HG02642 (cell line): ENCODE measurements around the gene ABL1.

Source experiments
- ATAC-seq: cut with Tn5 transposase; IDR thresholded peaks from one replicate; pipeline ENCODE4 v1.9.1; 2021; ENCODE audit warnings: mild to moderate bottlenecking; ENCODE audit not compliant: unreplicated experiment, poor library complexity

ABL1 gene

GRCh38 chr9:130869250-130869649, 34.2 kb downstream of the ABL1 start:
- ATAC-seq = no peak

GRCh38 chr9:130870491-130871381, 35.7 kb downstream of the ABL1 start:
- peak; percentile 71 for ATAC-seq

- peak; percentile 5 for ATAC-seq
Measured at GRCh38 chr9:130871395-130872062, 36.5 kb downstream of the ABL1 start.

- no peak for ATAC-seq
Measured at GRCh38 chr9:130872093-130872492, 37.0 kb downstream of the ABL1 start.

- ATAC-seq = no peak
Measured at GRCh38 chr9:130872508-130872907, 37.5 kb downstream of the ABL1 start.

- ATAC-seq = no peak
Measured at GRCh38 chr9:130872912-130873503, 38.0 kb downstream of the ABL1 start.

- ATAC-seq = no peak
Measured at GRCh38 chr9:130873966-130874365, 38.9 kb downstream of the ABL1 start.

GRCh38 chr9:130874783-130875182, 39.7 kb downstream of the ABL1 start:
- no peak for ATAC-seq

GRCh38 chr9:130877300-130877699, 42.2 kb downstream of the ABL1 start:
- ATAC-seq = no peak

GRCh38 chr9:130878295-130878694, 43.2 kb downstream of the ABL1 start:
- no peak for ATAC-seq

- ATAC-seq = no peak
Measured at GRCh38 chr9:130879863-130880411, 44.9 kb downstream of the ABL1 start.

- no peak for ATAC-seq
Measured at GRCh38 chr9:130880599-130881220, 45.7 kb downstream of the ABL1 start.

- ATAC-seq = no peak
Measured at GRCh38 chr9:130881516-130881915, 46.5 kb downstream of the ABL1 start.

GRCh38 chr9:130882696-130883225, 47.7 kb downstream of the ABL1 start:
- no peak for ATAC-seq

GRCh38 chr9:130883479-130883878, 48.4 kb downstream of the ABL1 start:
- ATAC-seq = no peak

GRCh38 chr9:130884111-130884531, 49.1 kb downstream of the ABL1 start:
- no peak for ATAC-seq

- ATAC-seq = no peak
Measured at GRCh38 chr9:130884542-130885483, 49.8 kb downstream of the ABL1 start.

- ATAC-seq = no peak
Measured at GRCh38 chr9:130885484-130886375, 50.7 kb downstream of the ABL1 start.
